Mucosa of descending colon (tissue), 3 donors: ENCODE data around the gene FAM186B. TPM values are rescaled to one million over a fixed set of nuclear protein-coding genes. Genes with fewer than 3 reads are reported as not detected.

Source experiments
- ATAC-seq: fragments of 200-7000 bp; cut with Tn5 transposase; one replicate; pipeline ENCODE4 v1.9.1; 2020; ENCODE audit warnings: mild to moderate bottlenecking, moderate library complexity
- DNase-seq, 3 donors: peaks; one replicate each; pipeline ENCODE4 v3.0.0-alpha.2; 2020
- H3K36me3 ChIP-seq: fragments of 200-600 bp; one replicate; pipeline ENCODE4 v1.8.0; 2021; ENCODE audit warnings: low read depth, mild to moderate bottlenecking
- H3K4me1 ChIP-seq: fragments of 200-600 bp; one replicate; pipeline ENCODE4 v1.8.0; 2021; ENCODE audit warnings: low read depth, mild to moderate bottlenecking
- H3K4me3 ChIP-seq: fragments of 200-600 bp; one replicate; pipeline ENCODE4 v1.8.0; 2021; ENCODE audit warnings: mild to moderate bottlenecking
- H3K9me3 ChIP-seq: fragments of 200-600 bp; one replicate; pipeline ENCODE4 v1.8.0; 2021; ENCODE audit warnings: mild to moderate bottlenecking
- intact Hi-C, 2 donors: fragments of 100-400 bp; cut with DNase I in 1 of 2; cut with micrococcal nuclease in 1 of 2; formaldehyde crosslinking; loops; one replicate each; pipeline versions ENCODE4 v1.11.0 to v1.11.1; 2022; cut with DNase I, micrococcal nuclease
- total RNA-seq, 3 donors: library from RNA; stranded (reverse); fragmentation: NEBNext Ultra II Directional in 2 of 3; extraction: Animal tissue kit (Norgen Biotek cat#: 25700) in 2 of 3; gene quantifications; one replicate each; pipeline versions ENCODE4 v1.2.1 to v1.2.4, GENCODE V29; 2021 to 2023
- TF ChIP-seq, protein P1 (sequence below): fragments of 200-600 bp; IDR thresholded peaks from one replicate; pipeline ENCODE4 v1.8.0; 2022; ENCODE audit warnings: antibody characterized with exemption, mild to moderate bottlenecking
- donor health status: DM: no; HTN: no; CAD: no; lungs with moderate emphysema.
- donor health status: DM: no; HTN: no; CAD: no.
- donor health status: DM: no; HTN: yes; CAD: no.

The FAM186B gene
- total RNA-seq, 3 donors from 2014 or later = 0.35 to 0.63 (median 0.39) TPM

DNA sequence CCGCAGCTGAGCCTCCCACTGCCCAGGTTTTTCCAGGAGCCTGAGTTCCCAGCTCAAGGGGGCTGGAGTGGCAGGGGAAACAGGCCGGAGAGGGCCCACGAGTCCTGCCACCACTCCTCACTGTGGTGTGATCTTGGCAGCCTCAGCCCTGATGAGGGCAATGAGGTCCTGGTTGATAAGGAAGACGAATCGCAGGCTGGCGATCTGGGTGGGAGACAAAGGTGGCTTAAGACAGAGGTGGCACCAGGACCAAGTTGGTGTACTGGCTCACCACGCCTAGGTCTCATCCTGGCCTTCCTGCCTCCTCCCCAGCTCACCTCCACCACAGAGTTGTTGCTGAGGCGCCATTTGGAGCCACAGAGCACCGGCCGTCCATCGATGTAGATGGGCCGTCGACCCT is 46.9 kb downstream of the FAM186B start:
- ATAC-seq (no peak), DNase-seq (no peak)
- Histone ChIP-seq H3K9me3 (no peaks in the 10 kb centered on the region), H3K4me3 (no peak overlapping the region), H3K4me1 (no peaks in the 10 kb centered on the region), H3K36me3 (peaks cover 10% of the 10 kb centered on the region)
- TF ChIP-seq, protein P1, sequence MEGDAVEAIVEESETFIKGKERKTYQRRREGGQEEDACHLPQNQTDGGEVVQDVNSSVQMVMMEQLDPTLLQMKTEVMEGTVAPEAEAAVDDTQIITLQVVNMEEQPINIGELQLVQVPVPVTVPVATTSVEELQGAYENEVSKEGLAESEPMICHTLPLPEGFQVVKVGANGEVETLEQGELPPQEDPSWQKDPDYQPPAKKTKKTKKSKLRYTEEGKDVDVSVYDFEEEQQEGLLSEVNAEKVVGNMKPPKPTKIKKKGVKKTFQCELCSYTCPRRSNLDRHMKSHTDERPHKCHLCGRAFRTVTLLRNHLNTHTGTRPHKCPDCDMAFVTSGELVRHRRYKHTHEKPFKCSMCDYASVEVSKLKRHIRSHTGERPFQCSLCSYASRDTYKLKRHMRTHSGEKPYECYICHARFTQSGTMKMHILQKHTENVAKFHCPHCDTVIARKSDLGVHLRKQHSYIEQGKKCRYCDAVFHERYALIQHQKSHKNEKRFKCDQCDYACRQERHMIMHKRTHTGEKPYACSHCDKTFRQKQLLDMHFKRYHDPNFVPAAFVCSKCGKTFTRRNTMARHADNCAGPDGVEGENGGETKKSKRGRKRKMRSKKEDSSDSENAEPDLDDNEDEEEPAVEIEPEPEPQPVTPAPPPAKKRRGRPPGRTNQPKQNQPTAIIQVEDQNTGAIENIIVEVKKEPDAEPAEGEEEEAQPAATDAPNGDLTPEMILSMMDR = no peak
- intact Hi-C loops = no loop called here

GRCh38 chr12:49557917-49558215 is 47.6 kb downstream of the FAM186B start:
- Histone ChIP-seq H3K4me1 (no peaks in the 10 kb centered on the region), H3K4me3 (no peak overlapping the region), H3K9me3 (no peaks in the 10 kb centered on the region), H3K36me3 (peaks cover 4% of the 10 kb centered on the region)
- ATAC-seq = peak; percentile 16
- TF ChIP-seq, protein P1 = no peak
- intact Hi-C loops = no loop called here
- no peak for DNase-seq

DNA sequence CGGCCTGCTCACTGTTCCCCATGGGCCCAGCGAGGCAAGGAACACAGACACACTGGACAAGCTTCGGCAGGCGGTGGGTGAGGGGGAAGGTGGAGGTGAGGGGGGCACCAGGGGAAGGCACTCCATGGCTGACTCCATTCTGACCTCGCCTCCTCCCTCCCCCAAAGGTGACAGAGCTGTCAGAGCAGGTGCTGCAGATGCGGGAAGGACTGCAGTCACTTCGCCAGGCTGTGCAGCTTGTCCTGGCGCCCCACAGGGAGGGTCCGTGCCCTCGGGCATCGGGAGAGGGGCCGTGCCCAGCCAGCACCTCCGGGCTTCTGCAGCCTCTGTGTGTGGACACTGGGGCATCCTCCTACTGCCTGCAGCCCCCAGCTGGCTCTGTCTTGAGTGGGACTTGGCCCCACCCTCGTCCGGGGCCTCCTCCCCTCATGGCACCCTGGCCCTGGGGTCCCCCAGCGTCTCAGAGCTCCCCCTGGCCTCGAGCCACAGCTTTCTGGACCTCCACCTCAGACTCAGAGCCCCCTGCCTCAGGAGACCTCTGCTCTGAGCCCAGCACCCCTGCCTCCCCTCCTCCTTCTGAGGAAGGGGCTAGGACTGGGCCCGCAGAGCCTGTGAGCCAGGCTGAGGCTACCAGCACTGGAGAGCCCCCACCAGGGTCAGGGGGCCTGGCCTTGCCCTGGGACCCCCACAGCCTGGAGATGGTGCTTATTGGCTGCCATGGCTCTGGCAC is 48.1 kb downstream of the FAM186B start:
- ATAC-seq (no peak), DNase-seq (no peak)
- intact Hi-C loops = no loop called here
- Histone ChIP-seq H3K4me3 (no peak overlapping the region), H3K9me3 (no peaks in the 10 kb centered on the region), H3K36me3 (peaks cover 3% of the 10 kb centered on the region), H3K4me1 (no peaks in the 10 kb centered on the region)
- TF ChIP-seq, protein P1 = no peak

- TF ChIP-seq, protein P1 = no peak
- H3K4me3 ChIP-seq = no peak overlapping the region
- no peak for ATAC-seq
- no peaks in the 10 kb centered on the region for H3K9me3 ChIP-seq
- H3K4me1 ChIP-seq = no peaks in the 10 kb centered on the region
- DNase-seq = no peak
- H3K36me3 ChIP-seq = peaks cover 2% of the 10 kb centered on the region
- intact Hi-C loops = no loop called here
These were observed 48.9 kb downstream of the FAM186B start for GRCh38 chr12:49556391-49557186.

GRCh38 chr12:49555631-49556390 is 49.6 kb downstream of the FAM186B start:
- DNase-seq (no peak), ATAC-seq (no peak)
- H3K9me3 ChIP-seq = no peaks in the 10 kb centered on the region
- TF ChIP-seq, protein P1 = no peak
- no peak overlapping the region for H3K4me3 ChIP-seq
- no peaks in the 10 kb centered on the region for H3K36me3 ChIP-seq
- no peaks in the 10 kb centered on the region for H3K4me1 ChIP-seq
- intact Hi-C loops = no loop called here
